Stimulated activated CD4-positive, alpha-beta T cell treated with anti-CD3 and anti-CD28 coated beads, Interleukin-4, amount 100 ng/mL, for 1 hour (primary cell): ENCODE data around the gene MCUR1.
"Not testable (repeated sequence)": the region's sequence is repeated elsewhere in the genome, so short reads cannot be mapped to it uniquely, and the experiment has no call there.

Experiments used
- DNase-seq: peaks from one replicate; pipeline ENCODE4 v3.0.0-alpha.2; 2020

Gene MCUR1, protein sequence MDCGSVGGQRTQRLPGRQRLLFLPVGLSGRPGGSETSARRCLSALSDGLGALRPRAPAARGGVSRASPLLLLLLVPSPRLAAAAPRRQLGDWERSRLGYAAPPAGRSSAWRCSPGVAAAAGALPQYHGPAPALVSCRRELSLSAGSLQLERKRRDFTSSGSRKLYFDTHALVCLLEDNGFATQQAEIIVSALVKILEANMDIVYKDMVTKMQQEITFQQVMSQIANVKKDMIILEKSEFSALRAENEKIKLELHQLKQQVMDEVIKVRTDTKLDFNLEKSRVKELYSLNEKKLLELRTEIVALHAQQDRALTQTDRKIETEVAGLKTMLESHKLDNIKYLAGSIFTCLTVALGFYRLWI

DNA sequence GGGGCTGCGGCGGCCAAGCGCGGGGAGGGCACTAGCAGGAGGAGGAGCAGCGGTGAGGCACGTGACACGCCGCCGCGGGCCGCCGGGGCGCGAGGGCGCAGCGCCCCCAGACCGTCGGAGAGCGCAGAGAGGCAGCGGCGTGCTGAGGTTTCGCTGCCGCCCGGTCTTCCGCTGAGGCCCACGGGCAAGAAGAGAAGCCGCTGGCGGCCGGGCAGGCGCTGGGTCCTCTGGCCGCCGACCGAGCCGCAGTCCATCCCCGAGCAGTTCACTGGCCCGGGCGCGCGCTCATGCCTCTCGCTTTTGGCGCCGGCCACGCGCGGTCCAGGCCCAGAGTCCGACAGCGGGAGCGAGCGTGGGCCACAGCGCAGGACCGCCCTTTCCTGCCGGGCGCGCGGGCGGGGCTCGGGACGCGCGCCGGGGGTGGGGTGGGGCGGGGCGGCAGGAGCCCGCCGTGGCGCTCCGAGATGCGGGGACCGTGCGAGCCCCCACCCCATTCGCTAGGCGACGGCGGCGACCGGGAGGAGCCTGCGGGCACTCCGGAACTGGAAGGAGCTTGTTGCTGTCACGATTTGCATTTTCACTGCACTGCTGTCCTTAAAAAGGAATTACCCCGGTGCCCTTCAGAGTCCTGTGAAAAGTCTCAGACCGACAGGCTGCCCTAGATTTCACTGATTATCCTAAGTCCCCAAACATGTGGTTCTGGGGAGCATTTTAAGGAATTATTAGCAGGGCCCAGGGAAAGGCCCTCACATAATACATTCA lies at the start of gene MCUR1:
TSS of gene MCUR1 (minus strand) at position 382 of the 762 bp plus-strand sequence. CDS start at position 254, 128 bp downstream.
- DNase-seq: peak; percentile 77

DNA sequence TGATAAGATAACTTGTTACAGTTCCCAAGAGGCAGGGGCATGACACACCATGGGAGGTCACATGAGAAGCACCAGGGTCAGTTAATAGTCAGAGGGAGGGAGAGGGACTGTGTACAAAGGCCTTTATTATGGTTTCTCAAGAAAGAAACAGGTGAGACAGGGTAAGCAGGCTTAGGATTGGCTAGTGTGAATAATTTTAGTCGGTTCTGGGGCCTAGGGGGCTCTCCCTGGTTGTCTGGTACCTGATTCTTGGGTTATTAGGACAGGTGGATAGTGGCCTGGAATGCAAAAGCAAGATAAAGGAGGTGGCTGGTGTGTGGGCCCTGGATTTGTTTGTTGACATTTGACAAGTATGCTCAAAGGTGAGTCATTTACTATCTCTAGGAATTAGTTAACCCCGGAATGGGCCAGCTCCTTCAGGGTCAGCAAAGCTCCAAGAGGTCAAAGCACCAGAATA lies 49.4 kb upstream of the MCUR1 start:
- DNase-seq: no peak

DNA sequence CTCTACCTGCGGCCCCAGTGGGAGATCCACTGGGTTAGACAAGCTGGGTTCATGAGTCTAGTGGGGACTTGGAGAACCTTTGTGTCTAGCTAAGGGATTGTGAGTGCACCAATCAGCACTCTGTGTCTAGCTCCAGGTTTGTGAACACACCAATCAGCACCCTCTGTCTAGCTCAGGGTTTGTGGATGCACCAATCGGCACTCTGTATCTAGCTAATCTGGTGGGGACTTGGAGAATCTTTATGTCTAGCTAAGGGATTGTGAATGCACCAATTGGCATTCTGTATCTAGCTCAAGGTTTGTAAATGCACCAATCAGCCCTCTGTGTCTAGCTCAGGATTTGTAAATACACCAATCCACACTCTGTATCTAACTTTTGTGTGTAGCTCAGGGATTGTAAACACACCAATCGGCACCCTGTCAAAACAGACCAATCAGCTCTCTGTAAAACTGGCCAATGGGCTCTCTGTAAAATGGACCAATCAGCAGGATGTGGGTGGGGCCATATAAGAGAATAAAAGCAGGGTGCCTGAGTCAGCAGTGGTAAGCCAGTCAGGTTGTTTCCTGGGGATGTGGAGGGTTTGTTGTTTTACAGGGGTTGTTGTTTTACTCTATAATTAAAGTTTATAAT lies 46.3 kb upstream of the MCUR1 start:
- DNase-seq: not testable (repeated sequence)

GRCh38 chr6:13859871-13860555 lies 45.7 kb upstream of the MCUR1 start:
- no peak for DNase-seq

- DNase-seq: no peak
Measured at GRCh38 chr6:13854716-13855250, 40.4 kb upstream of the MCUR1 start.

GRCh38 chr6:13853871-13854270 lies 39.5 kb upstream of the MCUR1 start:
- DNase-seq: no peak

DNA sequence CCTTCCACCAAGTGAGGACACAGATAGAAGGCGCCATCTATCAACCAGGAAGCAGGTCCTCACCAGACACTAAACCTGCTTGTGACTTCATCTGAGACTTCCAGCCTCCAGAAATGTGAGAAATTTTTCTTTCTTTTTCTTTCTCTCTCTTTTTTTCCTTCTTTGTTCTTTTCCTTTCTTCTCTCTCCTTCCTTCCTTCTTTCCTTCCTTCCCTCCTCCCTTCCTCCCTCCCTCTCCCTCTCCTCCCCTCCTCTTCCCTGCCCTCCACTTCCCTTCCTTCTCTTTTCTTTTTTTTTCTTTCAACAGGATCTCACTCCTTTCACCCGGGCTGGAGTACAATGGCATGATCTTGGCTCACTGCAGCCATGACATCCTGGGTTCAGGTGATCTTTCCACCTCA lies 37.4 kb upstream of the MCUR1 start:
- DNase-seq: no peak

- DNase-seq: no peak
Measured at GRCh38 chr6:13851330-13851729, 37.0 kb upstream of the MCUR1 start.

- not testable (repeated sequence) for DNase-seq
Measured at GRCh38 chr6:13850690-13851089, 36.3 kb upstream of the MCUR1 start.

- DNase-seq: no peak
Measured at GRCh38 chr6:13848522-13849150, 34.3 kb upstream of the MCUR1 start.

DNA sequence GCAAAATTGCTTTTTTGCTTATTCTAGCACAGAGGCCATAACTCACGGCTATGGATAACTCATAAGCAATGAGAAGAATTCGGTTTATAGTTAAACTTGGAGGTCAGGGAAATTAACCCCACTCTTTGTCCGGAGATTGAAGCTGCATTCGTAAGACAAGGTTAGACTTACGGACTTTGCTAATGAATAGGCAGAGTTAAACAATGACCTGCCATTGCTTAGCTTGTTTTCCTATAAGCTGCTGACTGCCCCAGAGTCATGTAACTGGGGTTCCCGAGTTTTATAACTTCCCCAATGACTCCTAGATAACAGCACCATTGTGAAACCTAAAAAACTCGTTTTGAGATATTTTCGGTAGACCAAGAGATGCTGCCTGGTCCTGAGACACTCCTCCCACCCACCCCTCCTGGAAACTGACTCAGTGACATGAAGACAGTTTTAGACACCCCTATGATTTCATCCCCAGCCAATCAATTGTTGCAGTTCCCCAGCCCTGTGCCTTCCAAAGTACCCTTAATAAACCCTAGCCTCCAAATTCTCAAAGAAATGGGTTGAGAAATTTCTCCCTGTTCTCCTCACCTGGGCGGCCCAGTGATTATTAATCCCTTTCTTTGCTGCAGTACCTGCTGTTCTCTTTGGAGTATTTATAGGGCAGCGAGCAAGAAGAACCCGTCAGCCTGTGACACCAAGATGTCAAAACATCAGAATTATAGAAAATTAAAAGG lies 33.1 kb upstream of the MCUR1 start:
- no peak for DNase-seq

GRCh38 chr6:13846841-13847240 lies 32.5 kb upstream of the MCUR1 start:
- no peak for DNase-seq

DNA sequence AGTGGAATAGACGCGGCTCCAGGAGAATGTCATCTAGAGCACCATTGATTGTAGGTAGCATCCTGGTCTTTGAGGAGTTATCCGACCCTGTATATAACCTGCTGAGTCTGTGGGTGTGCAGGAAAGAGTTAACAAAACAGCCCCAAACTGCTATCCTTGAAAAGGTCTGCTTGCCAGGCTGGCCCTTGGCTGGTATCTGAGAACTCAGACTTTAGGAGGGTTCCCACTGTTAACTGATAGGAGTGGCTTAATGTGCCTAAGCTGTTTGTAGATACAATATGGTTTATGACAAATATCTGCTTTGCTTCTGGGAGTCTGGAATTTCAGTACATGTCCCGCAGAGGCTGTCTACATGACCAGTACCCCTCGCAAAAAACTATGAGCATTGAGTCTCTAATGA lies 27.6 kb upstream of the MCUR1 start:
- no peak for DNase-seq

GRCh38 chr6:13838616-13839015 lies 24.3 kb upstream of the MCUR1 start:
- DNase-seq: no peak

- DNase-seq: no peak
Measured at GRCh38 chr6:13836170-13836569, 21.8 kb upstream of the MCUR1 start.

GRCh38 chr6:13834790-13835189 lies 20.4 kb upstream of the MCUR1 start:
- DNase-seq: no peak

DNA sequence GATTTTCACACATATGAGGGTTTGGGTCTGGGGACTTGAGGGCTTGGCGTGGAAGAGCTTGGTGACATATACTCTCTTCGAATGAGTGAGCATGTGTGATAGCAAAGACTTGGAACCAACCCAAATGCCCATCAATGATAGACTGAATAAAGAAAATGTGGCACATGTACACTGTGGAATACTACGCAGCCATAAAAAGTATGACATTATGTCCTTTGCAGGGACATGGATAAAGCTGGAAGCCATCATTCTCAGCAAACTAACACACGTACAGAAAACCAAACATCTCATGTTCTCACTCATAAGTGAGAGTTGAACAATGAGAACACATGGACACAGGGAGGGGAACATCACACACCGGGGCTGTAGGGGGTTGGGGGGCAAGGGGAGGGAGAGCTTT lies 19.7 kb upstream of the MCUR1 start:
- DNase-seq: not testable (repeated sequence)

GRCh38 chr6:13832778-13833177 lies 18.4 kb upstream of the MCUR1 start:
- DNase-seq: no peak

DNA sequence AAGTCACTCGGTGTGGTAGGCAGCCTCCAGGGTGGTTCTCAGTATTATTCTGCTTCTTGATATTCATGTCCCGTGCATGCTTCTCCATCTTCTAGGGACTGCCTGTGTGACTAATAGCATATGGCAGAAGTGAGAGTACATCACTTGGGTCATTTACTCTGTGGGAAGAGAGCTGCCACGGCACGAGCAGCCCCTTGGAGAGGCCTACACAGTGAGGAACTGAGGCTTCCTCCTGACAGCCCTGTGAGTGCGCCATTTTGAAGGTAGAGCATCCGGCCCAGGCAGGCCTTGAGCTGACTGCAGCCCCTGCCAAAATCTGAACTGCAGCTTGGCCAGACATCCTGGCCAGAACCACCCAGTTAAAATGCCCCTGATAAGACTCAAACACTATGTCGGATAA lies 17.3 kb upstream of the MCUR1 start:
- DNase-seq: no peak

DNA sequence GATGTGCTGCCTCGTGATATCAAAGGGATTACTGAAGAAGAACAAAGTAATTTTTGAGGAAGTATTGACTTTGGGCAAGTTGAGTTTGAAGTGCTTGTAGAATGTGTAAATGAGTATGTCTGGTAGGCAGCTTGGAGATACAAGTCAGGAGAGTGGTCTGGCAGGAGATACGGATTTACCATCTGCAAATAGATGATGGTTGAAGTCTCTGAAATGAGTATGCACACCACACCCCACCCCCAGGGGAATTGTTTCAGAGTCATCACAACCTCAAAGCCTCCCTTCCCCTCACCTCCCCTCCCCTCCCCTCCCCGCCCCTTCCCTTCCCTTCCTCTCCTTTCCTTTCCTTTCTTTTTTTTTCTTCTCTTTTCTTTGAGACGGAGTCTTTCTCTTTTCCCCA lies 16.4 kb upstream of the MCUR1 start:
- DNase-seq: no peak

GRCh38 chr6:13829419-13829818 lies 15.1 kb upstream of the MCUR1 start:
- not testable (repeated sequence) for DNase-seq
